Measurements from ENCODE around the gene PLBD2. TPM values are rescaled to one million over a fixed set of nuclear protein-coding genes. Genes with fewer than 3 reads are reported as not detected.

The PLBD2 gene
- 6.5 and 11.8 TPM in 2 replicates for total RNA-seq (2014; rRNA removed; shearing (Covaris generic); ENCODE audit: low replicate concordance)

- Histone ChIP-seq H3K4me2 (ENCODE audit: low read depth, low read length, poor library complexity, severe bottlenecking) (peak within 1 kb of the TSS; percentile 97), H3K9ac (ENCODE audit: low read length) (peak within 1 kb of the TSS; percentile 95), H3K27ac (ENCODE audit: low read length) (no peak within 1 kb of the TSS), H3K27me3 (ENCODE audit: low read length) (no peaks in the 10 kb centered on the region), H3K9me2 (replicated peaks; ENCODE audit: insufficient read depth, low read length) (no peaks in the 10 kb centered on the region), H3K79me2 (ENCODE audit: low read length) (peaks cover 21% of the 10 kb centered on the region), H2AFZ (ENCODE audit: low read length) (peak within 1 kb of the TSS; percentile 97), H3K4me1 (ENCODE audit: low read length) (peaks cover 13% of the 10 kb centered on the region), H3K9me3 (ENCODE audit: low read length) (no peaks in the 10 kb centered on the region), H4K20me1 (ENCODE audit: insufficient read depth, low read depth, low read length) (no peaks in the 10 kb centered on the region), H3K4me3 (ENCODE audit: low read length) (peak within 1 kb of the TSS; percentile 96), H3K36me3 (ENCODE audit: insufficient read depth, low read length) (no peaks in the 10 kb centered on the region)
- DNase-seq, result peak; percentile 97
These were observed at the start of gene PLBD2 for GRCh38 chr12:113358381-113359132. TSS of gene PLBD2 (plus strand) at chr12:113358587. CDS start at chr12:113358601, 14 bp downstream.

GRCh38 chr12:113310489-113310888, 47.9 kb upstream of the PLBD2 start:
- Histone ChIP-seq H3K4me1 (ENCODE audit: low read length) (no peaks in the 10 kb centered on the region), H3K9ac (ENCODE audit: low read length) (no peak overlapping the region), H4K20me1 (ENCODE audit: insufficient read depth, low read depth, low read length) (no peaks in the 10 kb centered on the region), H3K4me3 (ENCODE audit: low read length) (no peak overlapping the region), H3K9me3 (ENCODE audit: low read length) (no peaks in the 10 kb centered on the region), H3K79me2 (ENCODE audit: low read length) (no peaks in the 10 kb centered on the region), H3K36me3 (ENCODE audit: insufficient read depth, low read length) (no peaks in the 10 kb centered on the region), H3K4me2 (ENCODE audit: low read depth, low read length, poor library complexity, severe bottlenecking) (no peak overlapping the region), H3K27me3 (ENCODE audit: low read length) (no peaks in the 10 kb centered on the region), H3K27ac (ENCODE audit: low read length) (no peak overlapping the region), H2AFZ (ENCODE audit: low read length) (no peak overlapping the region), H3K9me2 (replicated peaks; ENCODE audit: insufficient read depth, low read length) (no peaks in the 10 kb centered on the region)
- DNase-seq, result peak; percentile 54

GRCh38 chr12:113314121-113314529, 44.3 kb upstream of the PLBD2 start:
- Histone ChIP-seq H3K79me2 (ENCODE audit: low read length) (no peaks in the 10 kb centered on the region), H3K27ac (ENCODE audit: low read length) (no peak overlapping the region), H3K27me3 (ENCODE audit: low read length) (no peaks in the 10 kb centered on the region), H3K4me2 (ENCODE audit: low read depth, low read length, poor library complexity, severe bottlenecking) (no peak overlapping the region), H3K9ac (ENCODE audit: low read length) (no peak overlapping the region), H2AFZ (ENCODE audit: low read length) (no peak overlapping the region), H3K4me1 (ENCODE audit: low read length) (no peaks in the 10 kb centered on the region), H3K4me3 (ENCODE audit: low read length) (no peak overlapping the region), H3K36me3 (ENCODE audit: insufficient read depth, low read length) (no peaks in the 10 kb centered on the region), H3K9me2 (replicated peaks; ENCODE audit: insufficient read depth, low read length) (no peaks in the 10 kb centered on the region), H4K20me1 (ENCODE audit: insufficient read depth, low read depth, low read length) (no peaks in the 10 kb centered on the region), H3K9me3 (ENCODE audit: low read length) (no peaks in the 10 kb centered on the region)
- DNase-seq, result no peak

GRCh38 chr12:113315358-113315757, 43.0 kb upstream of the PLBD2 start:
- Histone ChIP-seq H3K36me3 (ENCODE audit: insufficient read depth, low read length) (no peaks in the 10 kb centered on the region), H3K9me3 (ENCODE audit: low read length) (no peaks in the 10 kb centered on the region), H2AFZ (ENCODE audit: low read length) (no peak overlapping the region), H3K4me1 (ENCODE audit: low read length) (no peaks in the 10 kb centered on the region), H3K27me3 (ENCODE audit: low read length) (no peaks in the 10 kb centered on the region), H3K9me2 (replicated peaks; ENCODE audit: insufficient read depth, low read length) (no peaks in the 10 kb centered on the region), H3K79me2 (ENCODE audit: low read length) (no peaks in the 10 kb centered on the region), H3K9ac (ENCODE audit: low read length) (no peak overlapping the region), H4K20me1 (ENCODE audit: insufficient read depth, low read depth, low read length) (no peaks in the 10 kb centered on the region), H3K4me2 (ENCODE audit: low read depth, low read length, poor library complexity, severe bottlenecking) (no peak overlapping the region), H3K27ac (ENCODE audit: low read length) (no peak overlapping the region), H3K4me3 (ENCODE audit: low read length) (no peak overlapping the region)
- DNase-seq, result no peak

- no peaks in the 10 kb centered on the region for H4K20me1 ChIP-seq (ENCODE audit: insufficient read depth, low read depth, low read length)
- DNase-seq, result no peak
- H3K4me1 ChIP-seq (ENCODE audit: low read length), result no peaks in the 10 kb centered on the region
- H3K27me3 ChIP-seq (ENCODE audit: low read length), result no peaks in the 10 kb centered on the region
- no peak overlapping the region for H3K4me2 ChIP-seq (ENCODE audit: low read depth, low read length, poor library complexity, severe bottlenecking)
- H3K4me3 ChIP-seq (ENCODE audit: low read length), result no peak overlapping the region
- no peaks in the 10 kb centered on the region for H3K9me3 ChIP-seq (ENCODE audit: low read length)
- no peaks in the 10 kb centered on the region for H3K79me2 ChIP-seq (ENCODE audit: low read length)
- H3K27ac ChIP-seq (ENCODE audit: low read length), result no peak overlapping the region
- H3K9me2 ChIP-seq (replicated peaks; ENCODE audit: insufficient read depth, low read length), result no peaks in the 10 kb centered on the region
- H3K9ac ChIP-seq (ENCODE audit: low read length), result no peak overlapping the region
- no peaks in the 10 kb centered on the region for H3K36me3 ChIP-seq (ENCODE audit: insufficient read depth, low read length)
- no peak overlapping the region for H2AFZ ChIP-seq (ENCODE audit: low read length)
These were observed 42.2 kb upstream of the PLBD2 start for GRCh38 chr12:113316155-113316554.

- Histone ChIP-seq H3K4me2 (ENCODE audit: low read depth, low read length, poor library complexity, severe bottlenecking) (no peak overlapping the region), H4K20me1 (ENCODE audit: insufficient read depth, low read depth, low read length) (no peaks in the 10 kb centered on the region), H3K9ac (ENCODE audit: low read length) (no peak overlapping the region), H3K9me3 (ENCODE audit: low read length) (no peaks in the 10 kb centered on the region), H3K9me2 (replicated peaks; ENCODE audit: insufficient read depth, low read length) (no peaks in the 10 kb centered on the region), H3K4me3 (ENCODE audit: low read length) (no peak overlapping the region), H3K27me3 (ENCODE audit: low read length) (no peaks in the 10 kb centered on the region), H2AFZ (ENCODE audit: low read length) (no peak overlapping the region), H3K79me2 (ENCODE audit: low read length) (no peaks in the 10 kb centered on the region), H3K27ac (ENCODE audit: low read length) (no peak overlapping the region), H3K36me3 (ENCODE audit: insufficient read depth, low read length) (no peaks in the 10 kb centered on the region), H3K4me1 (ENCODE audit: low read length) (no peaks in the 10 kb centered on the region)
- DNase-seq, result no peak
These were observed 41.3 kb upstream of the PLBD2 start for GRCh38 chr12:113317122-113317521.

GRCh38 chr12:113318046-113318656, 40.2 kb upstream of the PLBD2 start:
- Histone ChIP-seq H3K36me3 (ENCODE audit: insufficient read depth, low read length) (no peaks in the 10 kb centered on the region), H3K9ac (ENCODE audit: low read length) (no peak overlapping the region), H3K27ac (ENCODE audit: low read length) (no peak overlapping the region), H4K20me1 (ENCODE audit: insufficient read depth, low read depth, low read length) (no peaks in the 10 kb centered on the region), H3K4me1 (ENCODE audit: low read length) (no peaks in the 10 kb centered on the region), H3K79me2 (ENCODE audit: low read length) (no peaks in the 10 kb centered on the region), H3K27me3 (ENCODE audit: low read length) (no peaks in the 10 kb centered on the region), H3K4me3 (ENCODE audit: low read length) (no peak overlapping the region), H3K9me3 (ENCODE audit: low read length) (no peaks in the 10 kb centered on the region), H3K9me2 (replicated peaks; ENCODE audit: insufficient read depth, low read length) (no peaks in the 10 kb centered on the region), H3K4me2 (ENCODE audit: low read depth, low read length, poor library complexity, severe bottlenecking) (no peak overlapping the region), H2AFZ (ENCODE audit: low read length) (no peak overlapping the region)
- DNase-seq, result no peak

GRCh38 chr12:113318900-113319628, 39.3 kb upstream of the PLBD2 start:
- Histone ChIP-seq H3K27ac (ENCODE audit: low read length) (no peak overlapping the region), H3K4me2 (ENCODE audit: low read depth, low read length, poor library complexity, severe bottlenecking) (no peak overlapping the region), H3K9ac (ENCODE audit: low read length) (no peak overlapping the region), H3K9me3 (ENCODE audit: low read length) (no peaks in the 10 kb centered on the region), H3K4me3 (ENCODE audit: low read length) (no peak overlapping the region), H3K27me3 (ENCODE audit: low read length) (no peaks in the 10 kb centered on the region), H3K36me3 (ENCODE audit: insufficient read depth, low read length) (no peaks in the 10 kb centered on the region), H2AFZ (ENCODE audit: low read length) (no peak overlapping the region), H4K20me1 (ENCODE audit: insufficient read depth, low read depth, low read length) (no peaks in the 10 kb centered on the region), H3K79me2 (ENCODE audit: low read length) (no peaks in the 10 kb centered on the region), H3K9me2 (replicated peaks; ENCODE audit: insufficient read depth, low read length) (no peaks in the 10 kb centered on the region), H3K4me1 (ENCODE audit: low read length) (no peaks in the 10 kb centered on the region)
- DNase-seq, result no peak

Measured in Karpas-422 (cell line).